GM18867 (cell line): Measurements from ENCODE around the gene OR9Q1.
"Not testable (repeated sequence)": the region's sequence is repeated elsewhere in the genome, so short reads cannot be mapped to it uniquely, and the experiment has no call there.

ENCODE experiments used
- ATAC-seq: cut with Tn5 transposase; IDR thresholded peaks from one replicate; pipeline ENCODE4 v1.9.1; 2021; ENCODE audit warnings: mild to moderate bottlenecking, moderate library complexity; ENCODE audit not compliant: unreplicated experiment

OR9Q1 gene

DNA sequence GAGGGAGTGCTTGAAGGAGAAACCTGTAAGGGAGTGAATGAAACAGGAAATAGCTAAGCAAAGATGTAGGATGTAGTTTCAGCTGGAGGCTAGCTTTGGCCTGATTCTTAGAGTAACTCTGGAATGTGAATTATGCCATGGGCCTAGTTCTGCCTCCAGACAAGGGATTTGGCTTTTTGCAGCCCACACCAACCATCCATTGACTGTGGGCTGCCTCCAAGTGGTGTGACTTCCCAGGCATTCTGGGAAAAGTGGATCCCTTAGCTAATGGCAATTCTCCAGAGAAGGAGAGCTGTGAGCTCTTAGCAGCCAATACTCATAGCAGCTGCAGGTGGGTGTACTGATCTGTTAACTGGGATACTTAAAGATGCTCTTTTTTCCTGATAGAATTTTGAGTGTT lies 103.7 kb downstream of the OR9Q1 start:
- ATAC-seq: no peak

DNA sequence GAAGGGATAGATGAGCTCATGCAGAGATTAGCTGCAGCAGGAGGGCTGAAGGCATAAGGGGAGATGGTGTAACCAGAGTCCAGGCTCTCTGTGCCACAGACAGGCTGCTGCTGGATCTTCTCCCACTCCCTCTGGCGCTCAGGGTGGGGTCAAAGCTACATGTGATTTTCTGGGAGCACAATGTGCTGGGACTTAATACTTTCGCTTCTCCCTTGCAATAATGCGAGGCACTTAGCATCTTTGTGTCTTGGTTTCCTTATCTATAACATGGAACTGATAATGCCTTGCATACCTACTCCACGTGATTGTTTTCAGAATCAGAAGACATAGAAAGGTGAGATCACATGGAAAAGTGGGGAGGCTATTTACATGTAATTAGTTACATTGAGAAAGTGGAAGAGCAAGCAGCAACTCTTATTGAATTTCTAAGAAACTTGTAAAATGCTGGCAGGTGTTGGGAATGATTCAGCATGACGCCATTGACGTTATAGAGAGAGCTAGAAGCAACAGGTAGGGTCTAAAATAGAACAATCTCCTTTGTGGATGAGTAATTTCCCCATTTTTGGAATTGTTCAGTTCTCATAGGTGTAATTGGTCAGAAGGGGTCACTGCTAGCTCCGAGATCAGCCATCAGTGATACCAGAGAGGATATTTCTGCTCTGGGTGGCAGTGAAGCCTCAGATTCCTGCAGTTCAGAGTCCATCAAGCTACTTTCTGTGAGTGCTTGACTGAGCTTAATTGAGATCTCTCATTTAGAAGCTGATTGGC lies 109.8 kb downstream of the OR9Q1 start:
- ATAC-seq: no peak

DNA sequence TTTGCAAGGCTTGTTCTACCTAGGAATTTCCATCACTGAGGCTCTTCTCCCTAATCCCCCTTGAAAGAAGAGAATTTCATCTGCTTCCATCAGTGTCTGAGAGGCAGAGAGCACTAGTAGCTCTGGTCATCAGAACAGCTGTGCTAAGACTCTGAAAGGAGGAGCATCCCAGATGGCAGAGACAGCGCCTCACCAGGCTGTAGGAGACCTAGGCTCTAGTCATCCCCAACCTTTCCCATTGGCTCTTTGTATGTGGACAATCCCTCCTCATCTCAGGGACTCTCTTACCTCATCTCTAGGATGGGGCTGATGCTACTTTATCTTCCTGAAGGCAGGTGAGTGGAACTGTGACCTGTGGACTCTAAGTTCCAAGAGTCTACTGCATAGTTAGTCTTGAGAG lies 110.5 kb downstream of the OR9Q1 start:
- ATAC-seq: no peak

DNA sequence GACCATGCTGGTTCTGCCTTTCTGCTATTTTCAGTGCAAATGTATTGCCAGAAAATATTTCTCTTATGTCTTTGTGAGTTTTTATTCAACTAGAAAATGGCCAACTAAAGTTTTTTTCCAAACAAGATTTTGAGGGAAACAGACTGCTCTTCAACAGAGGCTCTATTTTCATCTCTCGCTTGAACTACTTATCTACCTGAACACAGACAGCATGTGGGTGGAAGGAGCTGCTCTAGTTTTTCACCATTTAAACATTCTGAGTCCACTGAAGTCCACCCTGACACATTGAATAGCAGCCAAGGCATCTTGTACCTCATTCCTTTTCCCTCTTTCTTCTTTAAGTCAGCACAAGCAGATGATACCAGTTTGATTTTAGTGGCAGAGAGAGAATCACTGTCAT lies 111.5 kb downstream of the OR9Q1 start:
- no peak for ATAC-seq

DNA sequence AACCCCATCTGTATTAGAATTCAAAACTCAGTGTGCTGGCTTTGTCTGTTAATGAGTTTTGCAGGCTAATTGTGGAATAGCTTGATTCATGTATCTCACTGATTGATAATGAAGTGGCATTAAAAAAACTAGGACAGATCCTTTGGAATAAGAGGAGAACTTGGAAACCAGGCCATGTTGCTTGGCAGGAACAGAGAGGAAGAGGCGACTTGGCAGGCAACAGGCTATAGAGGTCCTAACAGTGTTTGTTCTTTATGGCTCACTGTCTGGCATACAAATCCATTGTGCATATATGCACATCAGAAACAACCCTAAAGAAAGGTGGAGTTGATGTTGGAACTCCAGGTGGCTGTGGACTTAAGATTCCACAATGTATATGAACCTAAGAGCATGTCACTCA lies 119.1 kb downstream of the OR9Q1 start:
- ATAC-seq: no peak

DNA sequence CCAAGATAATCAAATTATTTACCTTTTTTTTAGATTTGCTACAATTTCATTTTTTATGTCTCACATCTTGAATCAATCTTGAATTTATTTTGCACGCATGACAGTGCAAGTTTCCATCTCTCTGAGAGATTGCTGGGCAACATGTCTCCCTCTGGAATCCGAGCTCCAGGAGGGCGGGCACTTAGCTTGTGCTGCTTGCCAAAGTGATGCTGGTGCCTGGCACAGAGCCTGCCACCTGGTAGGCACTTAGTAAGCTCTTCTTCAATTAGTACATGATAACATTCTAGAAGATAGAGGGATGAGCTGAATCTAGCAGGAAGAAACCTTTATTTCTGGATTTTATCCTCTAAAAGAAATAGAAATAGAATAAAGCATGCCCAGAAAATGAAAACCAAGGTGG lies 129.1 kb downstream of the OR9Q1 start:
- no peak for ATAC-seq

DNA sequence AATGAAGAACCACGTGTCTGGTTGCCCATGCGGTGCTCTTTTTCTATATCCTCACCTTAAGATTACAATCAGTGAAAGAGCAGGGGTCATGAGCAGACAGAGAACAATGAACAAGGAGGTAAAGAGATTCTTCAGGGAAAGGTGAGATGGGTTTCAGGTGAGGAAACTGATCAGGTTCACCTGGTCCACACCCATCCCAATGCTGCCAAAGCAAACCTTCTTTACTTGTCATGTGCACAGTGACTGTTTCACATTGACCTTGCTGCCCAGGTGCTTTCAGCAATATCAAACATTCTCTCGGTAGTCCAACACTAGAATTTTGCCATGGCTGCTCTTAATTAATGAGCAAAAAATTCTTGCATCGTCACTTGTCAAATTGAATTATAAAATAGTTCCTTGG lies 140.7 kb downstream of the OR9Q1 start:
- no peak for ATAC-seq

DNA sequence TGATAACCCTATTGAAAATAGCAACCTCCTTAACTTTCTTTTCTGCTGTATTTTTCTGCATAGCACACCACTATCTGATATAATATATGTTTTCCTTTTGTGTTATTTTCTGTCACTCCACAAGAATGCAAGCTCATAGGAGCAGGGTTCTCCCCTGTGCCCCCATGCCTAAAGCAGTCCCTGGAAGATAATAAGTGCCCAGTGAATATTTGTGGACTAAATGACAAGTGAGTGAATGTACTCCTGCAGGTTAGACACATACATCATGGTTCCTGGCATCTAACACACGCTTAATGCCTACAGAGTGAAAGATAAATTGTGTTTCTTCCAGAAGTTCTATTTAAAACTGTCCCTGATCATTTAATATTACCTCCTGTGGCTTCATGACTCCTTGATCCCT lies 141.3 kb downstream of the OR9Q1 start:
- no peak for ATAC-seq

DNA sequence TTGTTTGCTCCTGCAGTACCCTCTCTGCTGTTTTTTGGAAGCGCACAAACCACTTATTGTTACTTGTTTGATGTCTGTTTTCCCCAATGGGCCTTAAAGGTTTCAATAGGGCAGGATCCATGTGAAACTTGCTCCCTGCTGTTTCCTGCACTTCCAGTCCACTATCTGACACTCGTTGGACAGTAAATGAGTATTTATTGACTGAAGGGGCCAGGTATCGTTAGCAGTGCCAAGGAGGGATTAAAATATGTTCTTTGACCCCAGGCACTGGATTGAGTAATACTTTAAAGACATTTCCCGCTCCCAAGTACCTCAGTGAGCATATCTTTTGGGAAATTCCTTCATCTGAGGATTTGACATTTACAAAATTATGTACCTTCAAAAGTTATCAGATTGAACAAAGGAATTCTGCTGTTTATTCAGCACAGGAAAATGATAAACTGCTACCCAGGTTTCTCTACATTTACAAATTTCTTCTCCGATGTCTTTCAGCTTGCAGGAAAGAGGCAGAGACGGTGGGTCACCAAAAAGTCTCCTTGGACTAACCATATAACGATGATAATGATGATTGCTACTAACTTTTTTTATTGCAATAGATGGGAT lies 141.9 kb downstream of the OR9Q1 start:
- ATAC-seq: no peak

DNA sequence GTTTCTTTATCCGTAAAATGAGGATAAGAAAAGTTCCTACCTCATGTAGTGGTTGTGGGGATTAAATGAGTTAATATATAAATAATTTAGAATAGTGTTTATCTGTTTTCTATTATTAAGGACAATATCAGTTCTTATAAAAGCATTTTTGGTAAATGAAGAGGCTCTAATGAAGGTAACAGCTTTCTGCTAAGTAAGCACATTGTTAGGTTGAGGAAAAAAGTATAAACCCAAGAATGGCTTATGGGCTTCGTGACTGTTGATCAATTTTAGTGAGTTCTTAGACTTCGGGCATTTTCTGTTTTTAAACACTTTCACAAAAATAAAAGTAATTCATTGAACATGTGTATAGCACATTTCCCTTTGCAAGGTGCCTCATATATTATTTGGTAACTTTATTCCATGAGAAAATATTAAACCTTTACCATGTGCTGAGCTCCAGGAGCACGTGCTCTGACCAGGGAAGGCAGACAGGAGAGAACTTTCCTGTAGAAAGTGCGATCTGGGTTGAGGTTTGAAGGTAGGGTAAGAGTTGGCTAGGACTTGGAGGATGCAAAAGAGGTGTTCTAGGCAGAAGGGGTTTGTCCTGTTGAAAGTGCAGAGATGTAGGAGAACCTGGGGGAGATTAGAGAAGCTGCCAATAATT lies 153.9 kb downstream of the OR9Q1 start:
- ATAC-seq: no peak

DNA sequence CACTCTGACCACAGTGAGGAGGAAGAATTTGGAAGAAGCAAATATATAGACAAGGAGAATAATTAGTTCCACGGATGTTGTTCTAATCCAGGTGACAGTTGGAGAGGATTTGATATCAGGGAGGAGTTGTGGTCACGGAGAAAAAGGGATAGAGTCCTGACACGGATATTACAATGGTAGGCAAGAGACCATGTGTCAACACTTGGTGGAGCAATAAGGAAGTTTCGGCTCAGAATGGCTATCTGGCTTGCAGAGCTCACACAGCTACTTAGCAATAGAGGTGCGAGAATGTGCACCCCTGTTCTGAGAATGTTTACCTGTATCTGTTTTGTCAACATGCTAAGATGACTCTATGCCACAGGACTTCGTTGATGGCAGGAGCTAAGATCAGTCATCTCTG lies 154.8 kb downstream of the OR9Q1 start:
- no peak for ATAC-seq

DNA sequence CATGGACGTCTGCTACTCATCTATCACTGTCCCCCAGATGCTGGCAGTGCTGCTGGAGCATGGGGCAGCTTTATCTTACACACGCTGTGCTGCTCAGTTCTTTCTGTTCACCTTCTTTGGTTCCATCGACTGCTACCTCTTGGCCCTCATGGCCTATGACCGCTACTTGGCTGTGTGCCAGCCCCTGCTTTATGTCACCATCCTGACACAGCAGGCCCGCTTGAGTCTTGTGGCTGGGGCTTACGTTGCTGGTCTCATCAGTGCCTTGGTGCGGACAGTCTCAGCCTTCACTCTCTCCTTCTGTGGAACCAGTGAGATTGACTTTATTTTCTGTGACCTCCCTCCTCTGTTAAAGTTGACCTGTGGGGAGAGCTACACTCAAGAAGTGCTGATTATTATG lies 156.0 kb downstream of the OR9Q1 start:
- ATAC-seq: no peak

DNA sequence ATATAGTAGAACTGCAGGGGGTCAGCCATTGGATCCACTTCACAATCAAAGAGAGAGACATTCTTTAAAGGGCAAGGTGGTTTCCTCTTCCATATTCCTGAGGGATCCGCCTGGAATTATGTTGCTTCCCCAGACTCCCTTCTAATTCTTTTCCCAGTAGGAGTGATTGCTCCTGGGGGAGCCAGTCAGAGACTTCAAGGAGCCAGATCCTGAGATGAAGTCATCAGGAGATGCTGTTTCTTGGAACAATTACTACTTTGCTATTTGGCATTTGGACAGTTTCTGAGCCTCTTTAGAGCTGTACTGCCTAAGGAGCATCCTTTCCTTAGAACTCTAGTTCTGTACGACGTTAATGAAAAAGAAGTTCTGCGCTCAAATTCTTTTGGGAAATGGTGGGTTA lies 163.3 kb downstream of the OR9Q1 start:
- ATAC-seq: no peak

DNA sequence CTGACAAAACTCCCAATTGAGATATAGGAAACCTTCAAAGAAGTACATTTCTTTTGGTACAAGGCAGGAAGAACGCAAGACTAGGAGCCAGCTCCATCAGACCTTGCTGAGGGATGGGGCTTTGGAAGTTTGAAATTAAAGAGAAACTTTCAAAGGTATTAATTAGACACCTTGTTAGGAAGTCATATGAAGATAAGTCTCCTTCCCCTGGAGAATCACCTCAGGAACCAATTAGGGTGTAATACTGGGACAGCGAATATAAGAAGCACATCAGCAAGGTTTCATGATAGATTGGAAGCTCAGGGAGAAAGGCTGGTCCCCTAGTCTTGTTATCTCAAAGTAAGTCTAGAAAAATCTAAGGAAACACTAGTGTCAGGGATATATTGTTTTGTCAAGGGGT lies 165.1 kb downstream of the OR9Q1 start, which contains the start of gene OR9Q2:
TSS of gene OR9Q2 (plus strand) at position 301 of the 400 bp plus-strand sequence. CDS start 1,421 bp downstream, outside the sequence.
- no peak for ATAC-seq

DNA sequence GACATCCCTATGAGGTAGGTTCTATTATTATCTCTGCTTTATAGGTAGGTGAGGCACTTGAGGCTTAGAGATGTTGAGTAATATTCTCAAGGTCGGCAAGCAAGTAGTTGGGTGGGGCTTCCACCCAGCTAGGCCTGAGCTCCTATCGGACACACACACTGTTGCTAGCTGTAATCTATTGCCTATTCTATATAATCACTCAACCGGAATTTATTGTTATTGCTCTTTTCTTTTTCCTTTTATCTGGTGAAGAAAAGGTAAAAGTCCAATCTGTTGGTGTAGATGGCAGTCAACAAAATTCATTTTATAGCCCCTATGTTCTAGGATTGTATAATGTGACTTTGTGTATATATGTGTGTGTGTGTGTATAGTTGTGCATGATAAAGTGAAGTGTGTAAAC lies 168.5 kb downstream of the OR9Q1 start:
- ATAC-seq: no peak

DNA sequence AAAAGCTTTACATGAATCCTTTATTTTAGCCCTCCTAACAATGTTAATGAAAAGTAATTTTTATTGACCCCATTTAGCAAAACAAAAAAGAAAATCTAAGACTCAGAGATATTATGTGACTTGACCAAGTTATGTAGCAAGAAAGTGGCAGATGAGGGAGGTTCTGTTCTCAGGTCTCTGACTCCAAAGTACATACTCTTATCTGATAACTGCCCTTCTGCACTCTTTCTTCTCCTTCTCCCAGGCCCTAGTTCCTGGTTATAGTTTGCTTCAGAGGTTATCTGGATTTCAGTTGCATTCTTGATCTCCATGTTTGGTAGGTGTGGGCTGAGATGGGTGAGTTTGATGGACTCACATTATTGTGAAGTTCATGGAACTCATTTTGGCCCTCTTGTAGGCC lies 169.7 kb downstream of the OR9Q1 start:
- ATAC-seq: no peak

DNA sequence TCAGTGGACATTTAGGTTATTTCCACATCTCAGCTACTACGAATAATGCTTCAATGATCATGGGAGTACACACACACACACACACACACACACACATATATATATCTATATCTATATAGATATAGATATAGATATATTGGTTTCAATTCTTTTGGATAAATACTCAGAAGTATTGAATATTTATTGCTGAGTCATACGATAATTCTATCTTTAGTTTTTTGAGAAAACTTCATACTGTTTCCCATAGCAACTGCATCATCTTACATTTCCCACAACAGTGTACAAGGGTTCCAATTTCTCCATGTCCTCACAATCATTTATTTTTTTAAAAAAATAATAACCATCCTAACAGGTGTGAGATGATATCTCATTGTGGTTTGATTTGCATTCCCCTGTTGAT lies 172.3 kb downstream of the OR9Q1 start:
- no peak for ATAC-seq

DNA sequence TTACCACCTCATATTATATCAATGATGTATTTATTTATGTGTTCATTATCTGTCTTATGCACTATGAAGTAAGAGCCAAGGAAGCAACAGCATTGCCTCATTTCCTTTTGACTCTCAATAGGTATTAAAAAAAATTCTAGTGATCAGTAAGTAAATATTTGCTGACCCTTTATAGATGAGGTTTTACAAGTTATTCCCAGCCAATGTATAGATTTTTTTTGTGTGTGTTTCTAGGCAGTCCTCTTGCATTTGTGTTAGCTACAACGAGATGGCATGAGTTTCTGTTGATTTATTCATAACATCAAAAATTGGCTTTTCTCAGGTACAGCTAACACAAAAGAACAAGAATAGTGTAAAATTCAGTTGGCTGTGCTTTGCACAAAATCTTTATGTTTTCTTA lies 175.6 kb downstream of the OR9Q1 start:
- ATAC-seq: no peak

DNA sequence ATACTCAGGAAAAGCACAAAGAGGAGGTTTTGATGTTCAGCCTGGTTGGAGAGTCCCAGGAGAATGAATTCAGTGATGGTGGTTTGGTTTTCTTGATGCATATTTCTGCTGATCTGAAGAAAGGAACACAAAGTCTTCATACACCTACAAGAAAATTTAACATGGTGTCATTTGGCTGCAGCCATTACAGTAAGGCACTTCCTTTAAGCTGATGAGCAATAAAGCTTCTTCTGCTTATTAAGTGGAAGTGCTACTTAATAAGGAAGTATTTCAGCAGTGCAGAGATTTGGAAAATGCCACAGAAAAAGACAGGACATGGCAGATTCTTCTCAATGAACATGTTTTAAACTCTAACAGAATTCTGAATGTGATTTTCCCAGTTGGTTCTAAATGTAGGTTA lies 180.4 kb downstream of the OR9Q1 start, which contains the start of gene OR1S2:
TSS of gene OR1S2 (minus strand) at position 101 of the 400 bp plus-strand sequence. CDS start at position 101, 0 bp downstream.
- no peak for ATAC-seq

DNA sequence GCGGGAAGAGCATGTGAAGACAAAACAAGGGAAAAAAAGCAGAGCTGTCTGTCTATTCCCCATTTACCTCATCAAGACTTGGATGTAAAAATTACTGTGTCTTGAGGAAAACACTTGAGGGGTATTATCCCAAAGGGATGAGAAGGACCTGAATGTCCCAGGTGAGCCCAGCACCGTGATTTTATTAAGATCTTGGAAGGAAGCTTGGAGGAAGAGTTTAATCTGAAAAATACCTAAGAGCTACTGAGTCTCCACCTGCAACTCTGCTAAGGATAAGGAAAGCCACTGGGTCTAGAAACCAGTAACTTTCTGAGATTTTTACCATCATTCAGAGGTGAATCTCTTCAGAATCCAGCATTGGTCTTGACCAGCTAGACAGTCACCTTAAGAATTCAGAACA lies 188.7 kb downstream of the OR9Q1 start, which contains the start of gene OR1S1:
TSS of gene OR1S1 (plus strand) at position 301 of the 400 bp plus-strand sequence.
- not testable (repeated sequence) for ATAC-seq

DNA sequence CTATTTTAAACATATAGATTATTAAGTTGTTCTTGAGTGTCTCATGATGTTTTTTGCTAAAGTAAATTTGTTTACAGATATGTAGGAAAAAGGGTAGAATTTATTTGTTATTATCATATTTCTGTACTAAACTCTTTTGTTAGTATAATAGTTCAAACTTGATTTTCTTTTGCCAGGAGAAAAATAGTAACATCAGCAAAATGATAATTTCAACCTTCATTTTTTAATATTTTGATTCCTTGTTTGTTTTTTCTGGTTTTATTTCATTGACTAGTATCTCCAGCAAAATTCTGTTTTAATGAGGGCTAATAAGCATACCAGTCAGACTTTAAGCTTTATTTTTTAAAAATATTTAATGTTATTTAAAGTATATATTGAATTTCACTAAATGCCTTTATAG lies 192.8 kb downstream of the OR9Q1 start:
- ATAC-seq: no peak

DNA sequence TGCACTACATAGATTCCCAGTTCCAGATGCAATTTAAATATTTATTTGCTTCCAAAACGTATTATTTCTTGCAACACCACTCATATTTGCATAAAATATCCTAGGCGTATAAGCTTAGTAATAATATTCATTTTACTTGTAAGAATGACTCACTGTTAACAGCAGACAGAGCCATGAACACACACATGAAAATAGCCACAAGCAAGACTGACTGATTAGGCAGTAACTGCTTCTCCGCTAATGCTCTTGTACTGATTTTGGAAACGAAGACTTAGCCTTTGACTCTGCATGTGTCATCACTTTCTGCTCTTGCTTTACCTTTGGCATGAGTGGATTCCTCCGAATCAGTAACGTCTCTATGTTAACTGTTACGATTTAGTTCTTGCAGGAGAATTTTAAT lies 199.0 kb downstream of the OR9Q1 start:
- no peak for ATAC-seq
